ENCODE measurements around the gene SLC37A1. TPM values are rescaled to one million over a fixed set of nuclear protein-coding genes. Genes with fewer than 3 reads are reported as not detected.
A peak's percentile ranks its signal among the peaks of the same experiment; 100 is the strongest.
"Not testable (repeated sequence)": the region's sequence is repeated elsewhere in the genome, so short reads cannot be mapped to it uniquely, and the experiment has no call there.

The SLC37A1 gene
- total RNA-seq, 4 donors from 2014 or later: 66.0 to 249 (median 195) TPM

GRCh38 chr21:42467140-42467983, 46.3 kb upstream of the SLC37A1 start:
- Histone ChIP-seq H3K4me3 (no peak overlapping the region), H3K36me3 (no peaks in the 10 kb centered on the region), H3K27ac (peak overlapping the region in 3 of 4 donors; percentile 33 to 86 (median 61)), H3K4me1 (peaks cover 10 to 61% (median 18%) of the 10 kb centered on the region in 4 donors), H3K9me3 (no peaks in the 10 kb centered on the region), H3K27me3 (no peaks in the 10 kb centered on the region)
- DNase-seq: peak in 2 of 3 donors; percentile 48 to 63
- TF ChIP-seq CTCF (IDR thresholded peaks at IDR 0.05): peak in 4 of 6 experiments; percentile 35 to 50 (median 44)
- TF ChIP-seq POLR2A (IDR thresholded peaks at IDR 0.05): no peak

- H3K36me3 ChIP-seq: no peaks in the 10 kb centered on the region
- TF ChIP-seq CTCF (IDR thresholded peaks at IDR 0.05) (no peak), POLR2A (IDR thresholded peaks at IDR 0.05) (no peak)
- peak in 2 of 3 donors; percentile 25 to 53 for DNase-seq
- H3K4me1 ChIP-seq: peaks cover 10 to 60% (median 20%) of the 10 kb centered on the region in 4 donors
- peak overlapping the region in 3 of 4 donors; percentile 61 to 95 (median 86) for H3K27ac ChIP-seq
- H3K27me3 ChIP-seq: no peaks in the 10 kb centered on the region
- H3K9me3 ChIP-seq: no peaks in the 10 kb centered on the region
- no peak overlapping the region for H3K4me3 ChIP-seq
Measured at GRCh38 chr21:42468491-42469131, 45.0 kb upstream of the SLC37A1 start.

DNA sequence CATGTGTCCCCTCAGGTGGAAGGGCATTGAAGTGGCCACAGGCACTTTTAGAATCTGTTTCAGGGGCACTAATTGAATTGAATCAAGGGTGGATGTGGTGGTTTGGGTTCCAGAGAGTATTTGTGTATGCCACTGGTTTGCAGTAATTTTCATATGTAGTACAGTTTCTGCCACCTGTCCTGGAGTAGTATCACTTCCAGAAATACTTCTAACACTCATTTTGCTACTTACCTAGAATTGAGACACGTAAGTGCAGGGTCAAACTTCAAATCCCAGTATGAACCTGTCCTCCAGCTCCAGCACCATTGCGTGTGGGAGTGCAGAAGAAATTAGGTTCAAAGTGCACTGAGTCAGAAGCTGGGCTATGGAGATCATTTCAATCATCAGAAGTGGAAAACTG, 44.4 kb upstream of the SLC37A1 start:
- H3K36me3 ChIP-seq: no peaks in the 10 kb centered on the region
- H3K9me3 ChIP-seq: no peaks in the 10 kb centered on the region
- peaks cover 10 to 55% (median 16%) of the 10 kb centered on the region in 4 donors for H3K4me1 ChIP-seq
- H3K27me3 ChIP-seq: no peaks in the 10 kb centered on the region
- no peak for TF ChIP-seq CTCF (IDR thresholded peaks at IDR 0.05)
- TF ChIP-seq POLR2A (IDR thresholded peaks at IDR 0.05): peak in 1 of 2 donors; percentile 60
- DNase-seq: peak in 2 of 3 donors; percentile 57 to 79
- peak overlapping the region in 3 of 4 donors; percentile 61 to 95 (median 86) for H3K27ac ChIP-seq
- no peak overlapping the region for H3K4me3 ChIP-seq

GRCh38 chr21:42469726-42470125, 43.9 kb upstream of the SLC37A1 start:
- DNase-seq: not testable (repeated sequence)

GRCh38 chr21:42471206-42471605, 42.4 kb upstream of the SLC37A1 start:
- DNase-seq: peak in 1 of 3 donors; percentile 18
- H3K9me3 ChIP-seq: no peaks in the 10 kb centered on the region

More at GRCh38 chr21:42469726-42470125, 43.9 kb upstream of the SLC37A1 start:
- H3K4me1 ChIP-seq: peaks cover 10 to 55% (median 13%) of the 10 kb centered on the region in 4 donors
- H3K27ac ChIP-seq: peak overlapping the region in 3 of 4 donors; percentile 56 to 95 (median 86)
- not testable (repeated sequence) for H3K36me3 ChIP-seq, H3K9me3 ChIP-seq, H3K27me3 ChIP-seq, H3K4me3 ChIP-seq

More at GRCh38 chr21:42471206-42471605, 42.4 kb upstream of the SLC37A1 start:
- no peaks in the 10 kb centered on the region for H3K27me3 ChIP-seq
- no peaks in the 10 kb centered on the region for H3K36me3 ChIP-seq
- no peak overlapping the region for H3K4me3 ChIP-seq
- H3K27ac ChIP-seq: no peak overlapping the region
- TF ChIP-seq POLR2A (IDR thresholded peaks at IDR 0.05): no peak
- no peak for TF ChIP-seq CTCF (IDR thresholded peaks at IDR 0.05)
- H3K4me1 ChIP-seq: peaks cover 0 to 43% (median 3%) of the 10 kb centered on the region in 4 donors
